ENCODE data around the gene CCDC13.

The CCDC13 gene

GRCh38 chr3:42799376-42799775 is 26.3 kb upstream of the CCDC13 start:
- no peak for DNase-seq (ENCODE audit: low spot score)

DNA sequence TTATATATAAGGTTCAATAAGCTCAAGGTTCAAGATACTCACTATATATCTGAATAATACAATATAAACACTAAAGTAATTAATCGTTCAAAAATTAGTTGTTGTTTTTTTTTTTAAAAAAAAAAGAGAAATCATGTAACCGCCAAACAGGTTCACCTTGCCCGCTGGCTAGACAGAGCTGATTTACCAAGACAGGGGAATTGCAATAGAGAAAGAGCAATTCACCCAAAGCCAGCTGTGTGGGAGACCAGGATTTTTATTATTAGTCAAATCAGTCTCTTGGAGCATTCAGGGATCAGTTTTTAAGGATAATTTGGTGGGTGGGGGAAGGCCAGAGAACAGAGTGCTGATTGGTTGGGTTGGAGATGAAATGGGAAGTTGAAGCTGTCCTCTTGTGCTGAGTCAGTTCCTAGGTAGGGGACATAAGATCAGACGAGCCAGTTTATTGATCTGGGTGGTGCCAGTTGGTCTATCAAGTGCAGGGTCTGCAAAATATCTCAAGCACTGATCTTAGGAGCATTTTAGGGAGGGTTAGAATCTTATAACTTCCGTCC is 23.4 kb upstream of the CCDC13 start:
- DNase-seq (ENCODE audit: low spot score): no peak

- DNase-seq (ENCODE audit: low spot score): no peak
Observed at GRCh38 chr3:42795621-42796181, 22.6 kb upstream of the CCDC13 start.

DNA sequence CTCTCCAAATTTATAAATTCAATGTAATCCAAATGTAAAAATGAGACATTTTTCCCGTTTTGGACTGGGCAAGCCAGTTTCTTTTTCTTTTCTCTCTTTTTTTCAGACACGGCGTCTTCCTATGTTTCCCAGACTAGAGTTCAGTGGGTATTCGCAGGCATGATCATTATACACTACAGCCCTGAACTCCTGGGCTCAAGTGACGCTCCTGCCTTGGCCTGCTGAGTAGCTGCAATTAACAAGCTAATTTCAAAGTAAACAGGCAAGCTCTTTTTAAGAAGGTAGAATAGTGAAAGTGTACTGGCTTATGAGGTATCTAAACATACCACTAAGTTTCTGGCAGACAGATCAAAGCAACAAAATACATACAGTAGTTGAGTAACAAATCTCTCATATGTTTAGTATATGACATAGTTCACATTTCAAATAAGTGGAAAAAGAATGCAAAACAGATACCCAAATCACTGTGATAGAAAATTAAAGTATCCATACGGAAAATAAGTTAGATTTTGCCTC is 17.7 kb upstream of the CCDC13 start:
- no peak for DNase-seq (ENCODE audit: low spot score)

- DNase-seq (ENCODE audit: low spot score): no peak
Observed at GRCh38 chr3:42786631-42787030, 13.6 kb upstream of the CCDC13 start.

DNA sequence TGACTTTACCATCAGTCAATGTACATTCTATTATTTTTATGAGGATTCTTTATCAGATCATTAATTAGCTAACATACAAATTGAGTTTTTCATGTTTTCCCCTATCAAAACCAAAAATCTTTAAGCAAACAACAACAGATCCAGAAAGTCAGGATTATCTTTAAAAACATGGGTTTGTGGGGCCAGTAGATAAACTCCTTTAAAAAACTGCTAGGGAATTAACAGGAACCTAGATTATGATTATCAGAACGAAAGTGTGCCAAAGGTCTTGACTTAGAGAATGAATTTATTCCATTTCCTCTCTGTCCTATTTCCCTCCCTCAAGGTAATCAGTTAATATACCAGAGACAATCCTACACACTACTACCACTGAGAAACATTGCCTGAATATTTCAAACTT is 13.2 kb upstream of the CCDC13 start:
- DNase-seq (ENCODE audit: low spot score): peak; percentile 41

DNA sequence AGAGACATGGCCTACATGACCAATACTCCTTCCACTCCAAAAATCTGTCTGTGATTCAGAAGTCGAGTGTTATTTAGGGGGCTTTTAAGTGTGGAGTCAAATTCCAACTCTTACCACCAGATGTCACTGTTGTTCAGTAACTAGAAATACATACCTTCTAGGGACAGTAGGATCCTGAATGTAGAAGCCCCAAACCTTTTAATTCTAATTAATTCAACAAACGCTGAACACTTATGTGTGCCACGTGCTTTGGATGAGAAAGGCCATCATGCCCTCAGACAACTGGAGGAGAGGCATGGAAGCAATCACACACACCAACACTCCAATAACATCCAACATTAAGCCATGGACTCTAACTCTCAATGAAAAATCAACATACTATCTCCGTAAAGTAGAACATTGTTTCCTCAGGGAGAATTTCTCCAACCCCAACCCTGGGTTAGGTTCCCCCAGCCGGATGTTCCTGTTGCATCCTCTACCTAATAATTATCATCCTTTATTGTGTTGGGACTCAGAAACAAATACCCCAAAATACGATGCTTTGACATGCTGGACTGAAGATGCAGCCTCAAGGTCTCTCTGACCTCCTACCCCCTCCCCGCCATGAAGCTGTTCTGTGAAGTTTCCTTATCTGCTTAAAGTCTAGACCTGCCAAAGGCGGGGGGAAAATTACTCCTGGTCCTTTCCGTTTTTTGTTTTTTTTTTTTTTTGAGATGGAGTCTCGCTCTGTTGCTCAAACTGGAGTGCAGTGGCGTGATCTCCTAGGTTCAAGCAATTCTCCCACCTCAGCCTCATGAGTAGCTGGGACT is 8.0 kb upstream of the CCDC13 start:
- peak; percentile 86 for DNase-seq (ENCODE audit: low spot score)

- DNase-seq (ENCODE audit: low spot score): no peak
Observed at GRCh38 chr3:42780398-42780797, 7.3 kb upstream of the CCDC13 start.

- DNase-seq (ENCODE audit: low spot score): no peak
Observed at GRCh38 chr3:42778644-42779043, 5.6 kb upstream of the CCDC13 start.

DNA sequence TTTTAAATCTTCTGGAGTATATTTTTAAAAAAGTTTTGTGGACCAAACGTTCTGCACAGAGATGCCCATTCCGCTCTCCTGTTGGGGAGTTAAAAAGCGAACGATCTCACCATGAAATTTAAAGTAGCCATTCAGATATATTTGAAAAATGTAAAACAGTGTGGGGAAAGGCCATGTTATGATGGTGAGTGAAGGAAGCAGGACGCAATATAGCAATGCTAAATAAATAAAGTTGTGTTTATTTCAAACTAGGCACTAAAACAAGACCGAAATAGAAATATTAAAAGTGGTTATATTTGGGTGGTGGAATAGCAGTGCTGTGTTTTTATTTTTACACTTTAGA is 327 bp upstream of the CCDC13 start:
- no peak for DNase-seq (ENCODE audit: low spot score)

- DNase-seq (ENCODE audit: low spot score): no peak
Observed at GRCh38 chr3:42771271-42771670, 1.8 kb downstream of the CCDC13 start.

GRCh38 chr3:42769477-42770131 is 3.4 kb downstream of the CCDC13 start:
- DNase-seq (ENCODE audit: low spot score): no peak

DNA sequence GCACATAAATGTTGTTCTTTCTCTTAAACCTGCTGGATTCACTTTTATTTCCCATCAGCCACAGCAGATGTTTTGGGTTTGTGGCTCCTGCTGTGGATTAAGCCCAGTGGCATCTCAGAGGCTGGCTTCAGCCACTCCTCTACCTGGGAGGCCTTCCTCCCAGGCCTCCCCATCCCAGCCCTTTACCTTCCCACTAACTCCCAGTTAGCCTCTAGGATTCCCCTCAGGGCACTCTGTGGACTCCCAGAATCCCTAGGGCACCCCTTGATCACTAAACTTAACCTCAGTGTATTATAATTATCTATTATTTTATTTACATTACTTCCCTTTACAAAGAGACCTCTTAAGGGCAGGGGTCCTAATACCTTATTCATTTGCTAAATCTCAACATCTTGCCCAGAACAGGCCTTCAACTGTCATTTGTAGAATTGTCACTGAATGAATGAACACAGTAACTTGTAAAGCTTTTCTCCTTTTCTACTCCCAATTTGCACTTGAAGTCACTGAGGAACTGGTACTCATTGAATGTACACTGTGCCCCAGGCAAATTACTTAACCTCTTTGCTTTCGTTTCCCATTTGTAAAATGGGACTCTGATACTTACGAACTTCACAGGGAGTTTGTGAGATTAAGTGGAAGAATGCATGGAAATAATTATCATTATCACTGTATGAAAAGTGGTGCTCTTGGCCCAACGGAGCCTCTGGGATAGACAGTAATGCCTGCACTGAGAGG is 8.3 kb downstream of the CCDC13 start:
- no peak for DNase-seq (ENCODE audit: low spot score)

GRCh38 chr3:42764115-42764514 is 8.9 kb downstream of the CCDC13 start:
- no peak for DNase-seq (ENCODE audit: low spot score)

- DNase-seq (ENCODE audit: low spot score): no peak
Observed at GRCh38 chr3:42763021-42763420, 10.0 kb downstream of the CCDC13 start.

DNA sequence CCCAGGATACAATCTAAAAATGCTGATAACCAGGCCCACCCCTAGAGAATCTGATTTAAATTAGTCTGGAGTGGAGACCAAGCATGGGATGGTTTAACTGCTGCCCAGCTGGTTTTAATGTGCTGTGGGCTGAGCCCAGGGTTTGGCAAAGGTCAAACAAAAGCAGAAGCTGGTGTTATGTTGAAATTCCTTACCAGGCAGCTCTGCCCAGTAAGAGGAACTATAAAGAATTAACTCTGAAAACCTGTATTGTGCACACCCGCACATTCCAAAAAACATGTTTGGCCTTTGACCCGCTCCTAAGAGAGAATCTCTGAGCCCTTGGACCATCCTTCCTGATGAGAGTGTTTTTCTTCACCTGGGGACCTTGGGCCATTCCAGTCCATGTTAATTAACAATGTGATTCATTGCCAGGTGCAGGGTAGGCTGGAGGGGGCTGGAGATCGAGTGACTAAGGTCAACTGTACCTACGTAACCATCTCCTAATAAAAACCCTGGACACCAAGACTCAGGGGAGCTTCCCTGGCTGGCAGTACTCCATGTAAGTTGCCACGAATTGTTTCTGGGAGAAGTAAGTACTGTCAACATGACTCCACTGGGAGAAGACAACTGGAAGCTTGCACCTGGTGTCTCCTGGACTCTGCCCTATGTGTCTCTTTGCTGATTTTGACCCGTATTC is 10.9 kb downstream of the CCDC13 start:
- no peak for DNase-seq (ENCODE audit: low spot score)

GRCh38 chr3:42758126-42758525 is 14.9 kb downstream of the CCDC13 start:
- DNase-seq (ENCODE audit: low spot score): no peak

DNA sequence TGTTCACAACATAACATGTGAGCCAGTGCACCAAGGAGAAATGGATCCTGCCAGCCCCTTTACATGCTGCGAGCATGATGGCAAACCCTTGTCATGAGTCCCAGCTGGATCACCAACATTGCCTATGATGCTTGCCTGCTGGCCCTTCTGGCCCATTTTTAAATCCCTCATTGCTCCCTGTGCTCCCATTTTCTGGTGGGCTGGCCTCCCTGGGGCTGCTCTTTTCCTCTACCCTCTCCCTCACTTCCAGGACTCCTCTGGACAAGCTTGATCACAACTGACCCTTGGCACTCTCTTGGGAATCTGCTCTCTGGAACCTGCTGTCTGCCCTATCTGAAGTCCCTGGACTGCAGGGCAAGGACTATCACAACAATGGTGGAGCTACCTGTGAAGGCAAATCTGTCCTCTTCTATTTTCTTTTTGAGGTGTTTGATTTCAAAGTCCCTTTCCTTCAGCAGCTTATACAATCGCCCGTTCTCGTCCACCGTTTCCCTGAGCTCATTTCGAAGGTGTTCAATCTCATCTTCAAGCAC is 16.3 kb downstream of the CCDC13 start:
- no peak for DNase-seq (ENCODE audit: low spot score)

GRCh38 chr3:42755681-42756578 is 17.1 kb downstream of the CCDC13 start:
- no peak for DNase-seq (ENCODE audit: low spot score)

- no peak for DNase-seq (ENCODE audit: low spot score)
Observed at GRCh38 chr3:42753757-42754156, 19.3 kb downstream of the CCDC13 start.

All from hematopoietic multipotent progenitor cell treated with erythropoietin and hydrocortisone succinate and interleukin-3 and kit ligand, for 15 days (in vitro differentiated cells).